Epidermal melanocyte (primary cell): ENCODE data around the gene ANO6.
"Not testable (repeated sequence)": the region's sequence is repeated elsewhere in the genome, so short reads cannot be mapped to it uniquely, and the experiment has no call there.

ENCODE experiments used
- DNase-seq: peaks from one replicate; pipeline ENCODE4 v3.0.0; 2011; ENCODE audit warnings: low spot score; ENCODE audit not compliant: insufficient read length

ANO6 gene

GRCh38 chr12:45235087-45236025 lies 19.5 kb downstream of the ANO6 start:
- no peak for DNase-seq

GRCh38 chr12:45236383-45236782 lies 20.5 kb downstream of the ANO6 start:
- not testable (repeated sequence) for DNase-seq

- no peak for DNase-seq
These were observed 26.3 kb downstream of the ANO6 start for GRCh38 chr12:45242180-45242579.

GRCh38 chr12:45243963-45244362 lies 28.1 kb downstream of the ANO6 start:
- DNase-seq, result no peak

GRCh38 chr12:45244561-45245343 lies 28.9 kb downstream of the ANO6 start:
- DNase-seq, result no peak

GRCh38 chr12:45246236-45246635 lies 30.3 kb downstream of the ANO6 start:
- DNase-seq, result no peak

- no peak for DNase-seq
These were observed 31.7 kb downstream of the ANO6 start for GRCh38 chr12:45247589-45247988.

- DNase-seq, result no peak
These were observed 32.2 kb downstream of the ANO6 start for GRCh38 chr12:45248095-45248494.

- DNase-seq, result no peak
These were observed 38.4 kb downstream of the ANO6 start for GRCh38 chr12:45254254-45254653.

- no peak for DNase-seq
These were observed 40.8 kb downstream of the ANO6 start for GRCh38 chr12:45256721-45257120.

- no peak for DNase-seq
These were observed 41.5 kb downstream of the ANO6 start for GRCh38 chr12:45257185-45257930.

GRCh38 chr12:45259675-45260074 lies 43.8 kb downstream of the ANO6 start:
- no peak for DNase-seq

GRCh38 chr12:45260104-45260815 lies 44.4 kb downstream of the ANO6 start:
- no peak for DNase-seq

GRCh38 chr12:45260854-45261253 lies 45.0 kb downstream of the ANO6 start:
- DNase-seq, result no peak

- not testable (repeated sequence) for DNase-seq
These were observed 46.3 kb downstream of the ANO6 start for GRCh38 chr12:45262185-45262584.

GRCh38 chr12:45263587-45263986 lies 47.7 kb downstream of the ANO6 start:
- no peak for DNase-seq

GRCh38 chr12:45268672-45269411 lies 52.9 kb downstream of the ANO6 start:
- DNase-seq, result peak; percentile 25

- DNase-seq, result no peak
These were observed 53.5 kb downstream of the ANO6 start for GRCh38 chr12:45269412-45269751.

GRCh38 chr12:45270951-45271350 lies 55.1 kb downstream of the ANO6 start:
- DNase-seq, result no peak

GRCh38 chr12:45273717-45274271 lies 57.9 kb downstream of the ANO6 start:
- peak; percentile 77 for DNase-seq
